ENCODE data around the gene ZNF549. TPM values are rescaled to one million over a fixed set of nuclear protein-coding genes. Genes with fewer than 3 reads are reported as not detected.

The ZNF549 gene
- total and polyA plus RNA-seq, 4 donors = 0.66 to 4.5 (median 1.5) TPM

DNA sequence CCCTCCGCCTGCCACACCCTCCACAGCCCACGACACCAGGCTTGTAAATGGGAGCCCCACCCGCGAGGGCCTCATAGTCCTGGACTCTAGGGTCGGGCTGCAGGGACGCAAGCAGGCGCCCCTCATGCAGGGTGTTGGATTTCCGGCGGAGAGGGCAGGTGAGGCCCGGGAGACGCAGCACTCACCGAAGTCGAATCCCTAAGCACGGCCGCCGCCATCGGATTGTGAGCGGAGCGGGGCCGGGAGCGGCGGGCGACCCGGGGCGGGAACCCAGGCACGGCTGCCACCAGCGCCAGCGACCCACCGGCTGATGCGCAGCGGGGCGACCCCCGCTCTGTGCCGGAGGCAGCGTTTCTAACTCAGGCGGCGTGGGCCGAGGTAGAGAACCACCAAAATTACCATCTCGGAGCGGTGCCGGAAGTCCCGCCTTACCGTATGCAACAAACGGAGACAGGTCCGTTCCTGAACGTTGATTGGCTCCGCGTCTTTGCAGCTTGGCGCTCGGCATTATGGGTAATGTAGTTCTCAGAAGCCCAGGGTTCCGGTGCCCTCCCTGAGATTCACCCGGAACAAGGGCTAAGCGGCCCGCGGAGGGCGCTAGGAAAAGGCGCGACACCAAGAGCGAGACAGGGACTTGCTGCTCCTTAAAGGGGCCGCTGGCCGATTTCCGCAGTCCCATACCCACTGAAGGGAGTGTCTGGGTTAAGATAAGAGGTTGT is 51.5 kb downstream of the ZNF549 start, which contains the start of gene ZNF416:
Gene ZNF416 (minus strand): TSS at position 425 of the 719 bp plus-strand sequence. CDS start 207 bp downstream, at position 218.
- peaks cover 39 to 57% (median 52%) of the 10 kb centered on the region in 4 donors for H3K9me3 ChIP-seq (ENCODE audit: control insufficient read depth in 4 of 4, low read length in 3 of 4)
- WGBS = under 1% methylated on average over 62 of the region's 62 CpGs
- H3K27me3 ChIP-seq (ENCODE audit: control insufficient read depth in 4 of 4, insufficient read depth in 4 of 4, low read length in 3 of 4) = peaks cover 0 to 4% (median 0%) of the 10 kb centered on the region in 4 donors
- peaks cover 6 to 33% (median 31%) of the 10 kb centered on the region in 4 donors for H3K36me3 ChIP-seq (ENCODE audit: control insufficient read depth in 4 of 4, insufficient read depth in 3 of 4, low read depth in 1 of 4, low read length in 3 of 4)
- H3K4me3 ChIP-seq (ENCODE audit: low read depth in 1 of 3, low read length in 3 of 3) = peak within 1 kb of the TSS; percentile 89 to 98 (median 91)
- TF ChIP-seq GABPA (IDR thresholded peaks at IDR 0.05 in 1 of 2, conservative IDR thresholded peaks at IDR 0.05 in 1 of 2) (peak; percentile 82 to 97), FOXA2 (IDR thresholded peaks at IDR 0.05) (peak; percentile 11), HNF4A (conservative IDR thresholded peaks at IDR 0.05) (peak in 1 of 2 donors; percentile 28), YY1 (IDR thresholded peaks at IDR 0.05) (peak; percentile 86), SP1 (IDR thresholded peaks at IDR 0.05) (peak; percentile 53), EGR1 (IDR thresholded peaks at IDR 0.05; ENCODE audit: low read depth in 2 of 2) (no peak), RAD21 (IDR thresholded peaks at IDR 0.05) (peak; percentile 59 to 67), HNF4G (IDR thresholded peaks at IDR 0.05) (no peak), JUND (IDR thresholded peaks at IDR 0.05) (peak in 1 of 2 donors; percentile 6), NR2F2 (IDR thresholded peaks at IDR 0.05) (peak; percentile 64), FOXA1 (IDR thresholded peaks at IDR 0.05) (no peak), TAF1 (conservative IDR thresholded peaks at IDR 0.05) (no peak), RXRA (IDR thresholded peaks at IDR 0.05) (peak in 1 of 2 donors; percentile 50)
- TF ChIP-seq, protein P1, sequence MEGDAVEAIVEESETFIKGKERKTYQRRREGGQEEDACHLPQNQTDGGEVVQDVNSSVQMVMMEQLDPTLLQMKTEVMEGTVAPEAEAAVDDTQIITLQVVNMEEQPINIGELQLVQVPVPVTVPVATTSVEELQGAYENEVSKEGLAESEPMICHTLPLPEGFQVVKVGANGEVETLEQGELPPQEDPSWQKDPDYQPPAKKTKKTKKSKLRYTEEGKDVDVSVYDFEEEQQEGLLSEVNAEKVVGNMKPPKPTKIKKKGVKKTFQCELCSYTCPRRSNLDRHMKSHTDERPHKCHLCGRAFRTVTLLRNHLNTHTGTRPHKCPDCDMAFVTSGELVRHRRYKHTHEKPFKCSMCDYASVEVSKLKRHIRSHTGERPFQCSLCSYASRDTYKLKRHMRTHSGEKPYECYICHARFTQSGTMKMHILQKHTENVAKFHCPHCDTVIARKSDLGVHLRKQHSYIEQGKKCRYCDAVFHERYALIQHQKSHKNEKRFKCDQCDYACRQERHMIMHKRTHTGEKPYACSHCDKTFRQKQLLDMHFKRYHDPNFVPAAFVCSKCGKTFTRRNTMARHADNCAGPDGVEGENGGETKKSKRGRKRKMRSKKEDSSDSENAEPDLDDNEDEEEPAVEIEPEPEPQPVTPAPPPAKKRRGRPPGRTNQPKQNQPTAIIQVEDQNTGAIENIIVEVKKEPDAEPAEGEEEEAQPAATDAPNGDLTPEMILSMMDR (IDR thresholded peaks at IDR 0.05; ENCODE audit: low read depth, low read length, missing input control) = no peak
- TF ChIP-seq, protein P2, sequence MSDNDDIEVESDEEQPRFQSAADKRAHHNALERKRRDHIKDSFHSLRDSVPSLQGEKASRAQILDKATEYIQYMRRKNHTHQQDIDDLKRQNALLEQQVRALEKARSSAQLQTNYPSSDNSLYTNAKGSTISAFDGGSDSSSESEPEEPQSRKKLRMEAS (IDR thresholded peaks at IDR 0.05) = peak; percentile 95
- TF ChIP-seq, protein P3, sequence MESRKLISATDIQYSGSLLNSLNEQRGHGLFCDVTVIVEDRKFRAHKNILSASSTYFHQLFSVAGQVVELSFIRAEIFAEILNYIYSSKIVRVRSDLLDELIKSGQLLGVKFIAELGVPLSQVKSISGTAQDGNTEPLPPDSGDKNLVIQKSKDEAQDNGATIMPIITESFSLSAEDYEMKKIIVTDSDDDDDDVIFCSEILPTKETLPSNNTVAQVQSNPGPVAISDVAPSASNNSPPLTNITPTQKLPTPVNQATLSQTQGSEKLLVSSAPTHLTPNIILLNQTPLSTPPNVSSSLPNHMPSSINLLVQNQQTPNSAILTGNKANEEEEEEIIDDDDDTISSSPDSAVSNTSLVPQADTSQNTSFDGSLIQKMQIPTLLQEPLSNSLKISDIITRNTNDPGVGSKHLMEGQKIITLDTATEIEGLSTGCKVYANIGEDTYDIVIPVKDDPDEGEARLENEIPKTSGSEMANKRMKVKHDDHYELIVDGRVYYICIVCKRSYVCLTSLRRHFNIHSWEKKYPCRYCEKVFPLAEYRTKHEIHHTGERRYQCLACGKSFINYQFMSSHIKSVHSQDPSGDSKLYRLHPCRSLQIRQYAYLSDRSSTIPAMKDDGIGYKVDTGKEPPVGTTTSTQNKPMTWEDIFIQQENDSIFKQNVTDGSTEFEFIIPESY (IDR thresholded peaks at IDR 0.05) = peak; percentile 97
- TF ChIP-seq, protein P4, sequence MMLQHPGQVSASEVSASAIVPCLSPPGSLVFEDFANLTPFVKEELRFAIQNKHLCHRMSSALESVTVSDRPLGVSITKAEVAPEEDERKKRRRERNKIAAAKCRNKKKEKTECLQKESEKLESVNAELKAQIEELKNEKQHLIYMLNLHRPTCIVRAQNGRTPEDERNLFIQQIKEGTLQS (IDR thresholded peaks at IDR 0.05) = no peak
- TF ChIP-seq, protein P5, sequence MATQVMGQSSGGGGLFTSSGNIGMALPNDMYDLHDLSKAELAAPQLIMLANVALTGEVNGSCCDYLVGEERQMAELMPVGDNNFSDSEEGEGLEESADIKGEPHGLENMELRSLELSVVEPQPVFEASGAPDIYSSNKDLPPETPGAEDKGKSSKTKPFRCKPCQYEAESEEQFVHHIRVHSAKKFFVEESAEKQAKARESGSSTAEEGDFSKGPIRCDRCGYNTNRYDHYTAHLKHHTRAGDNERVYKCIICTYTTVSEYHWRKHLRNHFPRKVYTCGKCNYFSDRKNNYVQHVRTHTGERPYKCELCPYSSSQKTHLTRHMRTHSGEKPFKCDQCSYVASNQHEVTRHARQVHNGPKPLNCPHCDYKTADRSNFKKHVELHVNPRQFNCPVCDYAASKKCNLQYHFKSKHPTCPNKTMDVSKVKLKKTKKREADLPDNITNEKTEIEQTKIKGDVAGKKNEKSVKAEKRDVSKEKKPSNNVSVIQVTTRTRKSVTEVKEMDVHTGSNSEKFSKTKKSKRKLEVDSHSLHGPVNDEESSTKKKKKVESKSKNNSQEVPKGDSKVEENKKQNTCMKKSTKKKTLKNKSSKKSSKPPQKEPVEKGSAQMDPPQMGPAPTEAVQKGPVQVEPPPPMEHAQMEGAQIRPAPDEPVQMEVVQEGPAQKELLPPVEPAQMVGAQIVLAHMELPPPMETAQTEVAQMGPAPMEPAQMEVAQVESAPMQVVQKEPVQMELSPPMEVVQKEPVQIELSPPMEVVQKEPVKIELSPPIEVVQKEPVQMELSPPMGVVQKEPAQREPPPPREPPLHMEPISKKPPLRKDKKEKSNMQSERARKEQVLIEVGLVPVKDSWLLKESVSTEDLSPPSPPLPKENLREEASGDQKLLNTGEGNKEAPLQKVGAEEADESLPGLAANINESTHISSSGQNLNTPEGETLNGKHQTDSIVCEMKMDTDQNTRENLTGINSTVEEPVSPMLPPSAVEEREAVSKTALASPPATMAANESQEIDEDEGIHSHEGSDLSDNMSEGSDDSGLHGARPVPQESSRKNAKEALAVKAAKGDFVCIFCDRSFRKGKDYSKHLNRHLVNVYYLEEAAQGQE (IDR thresholded peaks at IDR 0.05) = no peak
- H3K9ac ChIP-seq (ENCODE audit: low read depth in 1 of 2, low read length in 2 of 2) = peak within 1 kb of the TSS in 1 of 2 donors; percentile 16
- H3K4me1 ChIP-seq (ENCODE audit: control insufficient read depth in 4 of 4, insufficient read depth in 4 of 4, low read length in 3 of 4) = peaks cover 3 to 13% (median 9%) of the 10 kb centered on the region in 4 donors
- peak; percentile 94 for DNase-seq (ENCODE audit: low spot score)
- no peak within 1 kb of the TSS for H3K27ac ChIP-seq (ENCODE audit: low read depth in 1 of 2, low read length in 2 of 2)
